Breast epithelium (tissue), 4 donors: ENCODE measurements around the gene ST14. TPM values are rescaled to one million over a fixed set of nuclear protein-coding genes. Genes with fewer than 3 reads are reported as not detected.
A peak's percentile ranks its signal among the peaks of the same experiment; 100 is the strongest.

Source experiments
- DNase-seq, 2 donors: peaks; one replicate each; pipeline ENCODE4 v3.0.0-alpha.2; 2019; ENCODE audit warnings: low spot score in 2 of 2
- H3K27ac ChIP-seq, 2 donors: fragments of 200-600 bp; sonication (generic) in 1 of 2; one replicate each; pipeline ENCODE4 v1.5.1; 2016 to 2019; ENCODE audit warnings: mild to moderate bottlenecking in 1 of 2
- H3K27me3 ChIP-seq, 2 donors: fragments of 200-600 bp; sonication (generic) in 1 of 2; one replicate each; pipeline versions ENCODE4 v1.5.1 to v1.6.0; 2017 to 2019; ENCODE audit warnings: control low read depth in 1 of 2, mild to moderate bottlenecking in 1 of 2
- H3K36me3 ChIP-seq: fragments of 200-600 bp; one replicate; pipeline ENCODE4 v1.5.1; 2019
- H3K4me1 ChIP-seq, 2 donors: fragments of 200-600 bp; sonication (generic); one replicate each; pipeline ENCODE4 v1.5.1; 2016 to 2019; ENCODE audit warnings: control low read depth in 1 of 2
- H3K4me3 ChIP-seq, 3 donors: fragments of 200-600 bp; sonication (generic); 1 replicate in 2 of 3; 2 replicates in 1 of 3; pipeline ENCODE4 v1.5.1; 2016 to 2019; ENCODE audit warnings: mild to moderate bottlenecking in 3 of 3, moderate library complexity in 2 of 3
- H3K9me3 ChIP-seq, 2 donors: fragments of 200-600 bp; sonication (generic) in 1 of 2; one replicate each; pipeline ENCODE4 v1.5.1; 2016 to 2019; ENCODE audit warnings: control low read depth in 1 of 2
- CTCF ChIP-seq, 3 donors: fragments of 450-650 bp; IDR thresholded peaks; one replicate each; pipeline ENCODE4 v1.5.1; 2016 to 2017; ENCODE audit warnings: antibody characterized with exemption in 3 of 3, mild to moderate bottlenecking in 3 of 3, moderate library complexity in 3 of 3
- POLR2A ChIP-seq: fragments of 450-650 bp; IDR thresholded peaks from one replicate; pipeline ENCODE4 v1.6.1; 2016; ENCODE audit warnings: antibody characterized with exemption, mild to moderate bottlenecking, moderate library complexity
- POLR2AphosphoS5 ChIP-seq, 3 donors: sonication (generic); formaldehyde crosslinking; IDR thresholded peaks; one replicate each; pipeline ENCODE4 v1.6.1; 2017; ENCODE audit warnings: antibody characterized with exemption in 3 of 3
- intact Hi-C: fragments of 100-400 bp; cut with DNase I; formaldehyde crosslinking; loops from one replicate; pipeline ENCODE4 v1.15.1; 2023; ENCODE audit warnings: low total_unique reads
- total RNA-seq, 3 donors: library from RNA; depleted of rRNA; stranded (reverse); fragments of >200 nt; gene quantifications; one replicate each; pipeline ENCODE4 v1.1.0, GENCODE V29; 2016

ST14 gene
- total RNA-seq, 3 donors from 2014 or later: 9.9 to 89.0 (median 48.5) TPM

- Histone ChIP-seq H3K27me3 (no peaks in the 10 kb centered on the region), H3K9me3 (peaks cover 0 to 6% of the 10 kb centered on the region in 2 donors), H3K4me3 (no peak overlapping the region), H3K36me3 (no peaks in the 10 kb centered on the region), H3K27ac (peak overlapping the region; percentile 75 to 80), H3K4me1 (peaks cover 0 to 12% of the 10 kb centered on the region in 2 donors)
- no peak for DNase-seq
- no peak for TF ChIP-seq CTCF (IDR thresholded peaks at IDR 0.05)
- no peak for TF ChIP-seq POLR2A
- TF ChIP-seq POLR2AphosphoS5 (IDR thresholded peaks at IDR 0.05): no peak
- intact Hi-C loops: no loop called here
Measured at GRCh38 chr11:130179396-130180306, 20.1 kb downstream of the ST14 start.

GRCh38 chr11:130180491-130180890 is 20.9 kb downstream of the ST14 start:
- H3K4me3 ChIP-seq: no peak overlapping the region
- intact Hi-C loops: no loop called here
- H3K9me3 ChIP-seq: no peaks in the 10 kb centered on the region
- H3K36me3 ChIP-seq: no peaks in the 10 kb centered on the region
- no peak for TF ChIP-seq POLR2A
- TF ChIP-seq CTCF (IDR thresholded peaks at IDR 0.05): no peak
- TF ChIP-seq POLR2AphosphoS5 (IDR thresholded peaks at IDR 0.05): no peak
- H3K27me3 ChIP-seq: no peaks in the 10 kb centered on the region
- H3K4me1 ChIP-seq: peaks cover 0 to 12% of the 10 kb centered on the region in 2 donors
- no peak for DNase-seq
- H3K27ac ChIP-seq: peak overlapping the region; percentile 75 to 80

- H3K9me3 ChIP-seq: no peaks in the 10 kb centered on the region
- intact Hi-C loops: no loop called here
- no peak for DNase-seq
- peaks cover 0 to 12% of the 10 kb centered on the region in 2 donors for H3K4me1 ChIP-seq
- H3K27ac ChIP-seq: peak overlapping the region; percentile 52 to 73
- TF ChIP-seq POLR2A (no peak), POLR2AphosphoS5 (IDR thresholded peaks at IDR 0.05) (no peak), CTCF (IDR thresholded peaks at IDR 0.05) (no peak)
- H3K27me3 ChIP-seq: no peaks in the 10 kb centered on the region
- no peak overlapping the region for H3K4me3 ChIP-seq
- H3K36me3 ChIP-seq: no peaks in the 10 kb centered on the region
Measured at GRCh38 chr11:130180896-130181294, 21.3 kb downstream of the ST14 start.

GRCh38 chr11:130181295-130182272 is 22.0 kb downstream of the ST14 start:
- TF ChIP-seq POLR2A (no peak), POLR2AphosphoS5 (IDR thresholded peaks at IDR 0.05) (no peak), CTCF (IDR thresholded peaks at IDR 0.05) (no peak)
- Histone ChIP-seq H3K4me1 (peaks cover 0 to 12% of the 10 kb centered on the region in 2 donors), H3K4me3 (no peak overlapping the region), H3K27me3 (no peaks in the 10 kb centered on the region), H3K27ac (peak overlapping the region; percentile 52 to 73), H3K36me3 (no peaks in the 10 kb centered on the region), H3K9me3 (no peaks in the 10 kb centered on the region)
- intact Hi-C loops: no loop called here
- DNase-seq: no peak
